Measurements from ENCODE around the gene SFXN3. TPM values are rescaled to one million over a fixed set of nuclear protein-coding genes. Genes with fewer than 3 reads are reported as not detected.

The SFXN3 gene
- total and polyA plus RNA-seq, 2 experiments from 2014 or later, result 0.68 to 3.8 TPM

GRCh38 chr10:101021692-101022251 is 9.3 kb upstream of the SFXN3 start:
- H3K36me3 Mint-ChIP-seq (ENCODE audit: low read depth), result no peaks in the 10 kb centered on the region; the same call in 2 of the 3 replicates
- H3K36me3 ChIP-seq (ENCODE audit: insufficient read depth), result no peaks in the 10 kb centered on the region
- DNase-seq (ENCODE audit: low spot score) (no peak), ATAC-seq (no peak)
- no peak overlapping the region for H3K4me3 ChIP-seq
- H4K20me1 ChIP-seq (replicated peaks; ENCODE audit: insufficient read depth), result no peaks in the 10 kb centered on the region
- H3K27me3 ChIP-seq (ENCODE audit: insufficient read depth), result peaks cover 42% of the 10 kb centered on the region
- no peak overlapping the region for H3K4me3 Mint-ChIP-seq
- H3K9me2 ChIP-seq (ENCODE audit: insufficient read depth), result no peaks in the 10 kb centered on the region
- H3K27ac ChIP-seq (ENCODE audit: low read depth), result no peak overlapping the region
- peaks cover 9% of the 10 kb centered on the region; the same call in 2 of the 3 replicates for H3K4me1 Mint-ChIP-seq
- H3K27me3 Mint-ChIP-seq (ENCODE audit: insufficient read depth, low read depth, poor library complexity), result peaks cover 52% of the 10 kb centered on the region
- H3K79me2 ChIP-seq (replicated peaks; ENCODE audit: insufficient read depth), result no peaks in the 10 kb centered on the region
- H3K27ac Mint-ChIP-seq, result no peak overlapping the region
- H3K4me1 ChIP-seq (ENCODE audit: insufficient read depth), result peaks cover 9% of the 10 kb centered on the region; the same call in 1 of the 2 replicates
- no peak overlapping the region for H3K4me2 ChIP-seq
- no peaks in the 10 kb centered on the region for H3F3A ChIP-seq (replicated peaks; ENCODE audit: low read depth)
- H3K9me3 Mint-ChIP-seq, result no peaks in the 10 kb centered on the region
- TF ChIP-seq NANOG (IDR thresholded peaks at IDR 0.05; ENCODE audit: borderline replicate concordance), result no peak
- TF ChIP-seq EZH2 (IDR thresholded peaks at IDR 0.05; ENCODE audit: low read depth, unreplicated experiment), result no peak
- TF ChIP-seq POLR2AphosphoS5 (IDR thresholded peaks at IDR 0.05; ENCODE audit: low read depth), result no peak
- no peak for TF ChIP-seq ZNF462 (CRISPR knock-in tag; IDR thresholded peaks at IDR 0.05)
- no peak for TF ChIP-seq STAT1 (IDR thresholded peaks at IDR 0.05; ENCODE audit: unreplicated experiment)
- no peak for TF ChIP-seq ZNF331 (CRISPR knock-in tag; IDR thresholded peaks at IDR 0.05; ENCODE audit: low read depth)
- no peak for TF ChIP-seq ZNF114 (CRISPR knock-in tag; IDR thresholded peaks at IDR 0.05)
- TF ChIP-seq EZH2phosphoT487 (IDR thresholded peaks at IDR 0.05; ENCODE audit: unreplicated experiment), result no peak
- no peak for TF ChIP-seq ETS1 (IDR thresholded peaks at IDR 0.05)
- no peak overlapping the region for H2AFZ ChIP-seq
